ENCODE measurements around the gene STRN3.

DNA sequence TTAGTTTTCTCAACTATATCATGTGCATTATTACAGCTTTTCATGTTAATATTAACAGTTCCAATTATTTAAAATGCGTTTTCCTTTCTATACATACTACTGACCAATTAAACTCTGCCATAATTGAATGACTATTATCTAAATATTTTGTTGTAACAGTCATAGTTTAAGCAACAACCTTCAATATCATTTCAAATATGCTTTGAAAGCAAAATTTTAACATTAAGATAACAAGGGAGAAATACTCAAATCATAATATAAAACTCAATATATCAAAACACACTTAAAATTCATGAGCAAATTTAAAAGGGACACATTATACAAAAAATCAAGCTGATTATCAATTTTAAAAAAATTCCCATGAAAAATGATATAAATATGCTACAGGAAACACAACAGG is 111.4 kb downstream of the STRN3 start:
- TF ChIP-seq, protein P1, sequence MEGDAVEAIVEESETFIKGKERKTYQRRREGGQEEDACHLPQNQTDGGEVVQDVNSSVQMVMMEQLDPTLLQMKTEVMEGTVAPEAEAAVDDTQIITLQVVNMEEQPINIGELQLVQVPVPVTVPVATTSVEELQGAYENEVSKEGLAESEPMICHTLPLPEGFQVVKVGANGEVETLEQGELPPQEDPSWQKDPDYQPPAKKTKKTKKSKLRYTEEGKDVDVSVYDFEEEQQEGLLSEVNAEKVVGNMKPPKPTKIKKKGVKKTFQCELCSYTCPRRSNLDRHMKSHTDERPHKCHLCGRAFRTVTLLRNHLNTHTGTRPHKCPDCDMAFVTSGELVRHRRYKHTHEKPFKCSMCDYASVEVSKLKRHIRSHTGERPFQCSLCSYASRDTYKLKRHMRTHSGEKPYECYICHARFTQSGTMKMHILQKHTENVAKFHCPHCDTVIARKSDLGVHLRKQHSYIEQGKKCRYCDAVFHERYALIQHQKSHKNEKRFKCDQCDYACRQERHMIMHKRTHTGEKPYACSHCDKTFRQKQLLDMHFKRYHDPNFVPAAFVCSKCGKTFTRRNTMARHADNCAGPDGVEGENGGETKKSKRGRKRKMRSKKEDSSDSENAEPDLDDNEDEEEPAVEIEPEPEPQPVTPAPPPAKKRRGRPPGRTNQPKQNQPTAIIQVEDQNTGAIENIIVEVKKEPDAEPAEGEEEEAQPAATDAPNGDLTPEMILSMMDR (conservative IDR thresholded peaks at IDR 0.05; ENCODE audit: low read depth, low read length): no peak
- TF ChIP-seq EZH2 (IDR thresholded peaks at IDR 0.05; ENCODE audit: borderline replicate concordance, low read depth, low read length, poor library complexity, severe bottlenecking): no peak
